ENCODE measurements around the gene SIPA1L3. TPM values are rescaled to one million over a fixed set of nuclear protein-coding genes. Genes with fewer than 3 reads are reported as not detected.

The SIPA1L3 gene
- total RNA-seq, 2 donors from 2014 or later, result 19.5 to 21.4 TPM

DNA sequence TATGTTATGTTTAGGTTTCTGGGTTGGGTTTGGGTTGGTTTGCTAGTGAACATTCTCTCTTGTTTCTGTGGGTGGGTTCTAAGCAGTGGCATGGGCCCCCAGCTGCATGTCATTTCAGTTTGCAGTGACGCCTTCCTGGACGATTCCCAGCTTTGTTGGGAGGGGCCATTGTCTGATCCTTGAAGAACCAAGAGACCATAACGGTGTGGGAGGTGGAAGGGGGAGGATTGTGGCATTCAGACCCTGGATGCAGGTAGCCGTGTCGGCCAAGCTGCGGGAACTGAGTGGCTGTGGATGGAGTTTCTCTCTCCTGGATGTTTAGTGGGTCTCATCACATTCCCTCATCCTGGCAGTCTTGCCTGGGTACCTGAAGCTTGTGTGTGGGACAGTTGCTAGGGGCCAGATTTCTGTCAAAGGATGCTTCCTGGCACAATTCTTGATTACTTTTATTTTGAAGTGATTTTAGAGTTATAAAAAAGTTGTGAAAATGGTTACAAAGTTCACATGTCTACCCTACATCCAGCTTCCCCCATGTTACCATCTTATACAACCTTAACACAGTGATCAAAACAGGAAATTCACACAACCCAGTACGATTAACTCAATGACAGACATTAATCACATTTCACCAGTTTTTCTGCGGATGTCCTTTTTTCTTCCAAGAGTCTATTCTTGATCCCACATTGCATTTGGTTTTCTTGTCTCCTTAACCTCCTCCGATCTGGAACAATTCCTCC lies 123.8 kb downstream of the SIPA1L3 start:
- no peak overlapping the region for H3K27ac Mint-ChIP-seq
- H3K9me3 Mint-ChIP-seq, result no peaks in the 10 kb centered on the region
- ATAC-seq (replicated peaks), result no peak
- H3K4me1 Mint-ChIP-seq, result peaks cover 3% of the 10 kb centered on the region
- H3K27me3 Mint-ChIP-seq, result no peaks in the 10 kb centered on the region
- H3K4me3 Mint-ChIP-seq, result no peak overlapping the region
- peaks cover 14% of the 10 kb centered on the region for H3K36me3 Mint-ChIP-seq (ENCODE audit: low read depth)

DNA sequence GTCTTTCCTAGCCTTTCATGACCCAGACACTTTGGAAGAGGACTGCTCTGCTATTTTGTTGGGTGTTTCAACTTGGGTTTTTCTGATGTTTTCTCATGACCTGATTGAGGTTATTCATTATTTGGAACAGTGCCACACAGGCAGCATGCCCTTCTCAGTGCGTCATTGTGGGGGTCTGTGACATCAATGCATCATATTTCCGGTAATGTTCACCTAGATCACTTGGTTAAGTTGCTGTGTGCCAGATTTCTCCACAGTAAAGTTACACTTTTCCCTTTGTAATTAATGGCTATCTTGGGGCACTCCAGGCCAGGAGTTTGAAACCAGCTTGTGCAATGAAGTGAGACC lies 124.4 kb downstream of the SIPA1L3 start:
- H3K27ac Mint-ChIP-seq, result no peak overlapping the region
- H3K36me3 Mint-ChIP-seq (ENCODE audit: low read depth), result peaks cover 14% of the 10 kb centered on the region
- no peak for ATAC-seq (replicated peaks)
- H3K9me3 Mint-ChIP-seq, result no peaks in the 10 kb centered on the region
- no peak overlapping the region for H3K4me3 Mint-ChIP-seq
- peaks cover 3% of the 10 kb centered on the region for H3K4me1 Mint-ChIP-seq
- no peaks in the 10 kb centered on the region for H3K27me3 Mint-ChIP-seq

DNA sequence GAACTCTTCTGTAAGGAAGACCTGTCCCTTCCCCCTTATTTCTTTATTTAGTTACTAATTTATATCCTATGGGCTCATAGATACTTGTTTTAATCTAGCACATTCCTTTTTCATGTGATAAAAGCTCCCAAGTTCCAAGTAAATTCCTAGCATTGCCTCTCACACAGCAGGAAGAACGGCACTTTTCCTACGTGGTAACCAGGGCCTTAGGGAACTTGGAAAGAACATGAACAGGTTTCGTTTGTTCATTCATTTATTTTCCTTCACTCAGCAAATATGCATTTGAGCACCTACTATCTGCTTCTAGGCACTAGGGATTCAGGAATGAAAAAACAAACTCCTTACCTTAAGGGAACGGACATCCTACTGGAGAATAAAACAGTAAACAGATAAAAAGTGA lies 125.1 kb downstream of the SIPA1L3 start:
- H3K4me1 Mint-ChIP-seq, result peaks cover 3% of the 10 kb centered on the region
- no peak overlapping the region for H3K4me3 Mint-ChIP-seq
- H3K27ac Mint-ChIP-seq, result no peak overlapping the region

DNA sequence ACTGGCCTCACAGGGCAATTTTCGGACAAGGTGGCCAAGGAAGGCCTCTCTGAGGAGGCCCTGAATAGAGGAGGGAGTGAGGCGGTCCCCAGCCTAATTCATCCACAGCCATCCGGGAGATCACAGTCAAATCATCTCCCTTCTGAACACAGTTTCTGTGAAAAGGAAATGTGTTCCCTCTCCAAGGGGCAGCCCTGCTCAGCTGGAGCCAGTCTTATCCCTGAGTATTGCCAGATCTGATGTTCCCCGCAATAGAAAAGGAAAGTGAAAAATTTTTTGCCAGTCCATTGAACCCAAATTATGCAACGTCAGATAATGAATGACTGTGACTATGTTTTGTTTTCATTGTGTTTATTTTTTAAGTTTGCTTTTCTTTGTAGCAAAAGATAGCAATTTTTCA lies 125.9 kb downstream of the SIPA1L3 start:
- Mint-ChIP-seq H3K36me3 (ENCODE audit: low read depth) (peaks cover 14% of the 10 kb centered on the region), H3K4me1 (peaks cover 3% of the 10 kb centered on the region)
- ATAC-seq (replicated peaks), result no peak

More for the DNA sequence above, 125.1 kb downstream of the SIPA1L3 start:
- Mint-ChIP-seq H3K9me3 (no peaks in the 10 kb centered on the region), H3K27me3 (no peaks in the 10 kb centered on the region), H3K36me3 (ENCODE audit: low read depth) (peaks cover 14% of the 10 kb centered on the region)
- ATAC-seq (replicated peaks), result no peak

DNA sequence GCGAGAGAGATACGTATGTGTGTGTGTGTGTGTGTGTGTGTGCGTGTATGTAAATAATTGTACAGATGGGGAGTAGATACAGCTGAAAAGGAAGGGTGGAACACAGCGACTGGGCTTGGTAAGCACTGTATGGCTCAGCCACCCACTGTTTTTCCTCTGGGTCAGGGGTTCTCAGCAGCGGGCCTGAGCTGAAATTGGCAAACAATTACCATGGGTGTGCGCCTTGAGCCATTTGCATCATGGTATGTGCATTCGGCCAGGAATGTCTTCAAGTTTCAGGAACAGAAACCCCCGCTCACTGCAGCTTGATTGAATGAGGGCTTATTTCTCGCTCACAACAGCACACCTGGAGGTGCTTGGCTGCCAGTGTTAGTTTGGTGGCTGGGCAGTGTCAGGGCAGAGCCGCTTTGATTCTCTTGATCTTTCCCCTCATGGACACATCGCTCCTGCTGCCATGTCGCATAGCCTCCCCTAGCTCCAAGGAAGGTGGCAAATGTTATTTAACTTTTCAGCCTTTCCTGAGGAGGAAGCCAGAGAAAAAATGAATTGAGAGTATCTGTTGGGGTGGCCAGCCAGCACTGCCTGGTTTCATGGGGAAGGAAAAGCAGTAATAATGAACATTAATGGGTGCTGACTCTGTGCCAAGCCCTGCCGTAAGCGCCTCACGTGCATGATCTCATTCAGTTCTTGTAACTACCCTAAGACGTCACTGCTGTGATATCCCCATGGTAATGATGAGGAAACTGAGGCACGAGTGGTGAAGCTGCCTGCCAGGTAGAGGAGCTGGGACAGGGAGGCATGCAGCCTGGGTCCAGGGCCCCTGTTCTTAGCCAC lies 126.9 kb downstream of the SIPA1L3 start:
- no peak for ATAC-seq (replicated peaks)
- H3K27ac Mint-ChIP-seq, result peak overlapping the region; percentile 32
- peaks cover 3% of the 10 kb centered on the region for H3K4me1 Mint-ChIP-seq
- no peak overlapping the region for H3K4me3 Mint-ChIP-seq
- peaks cover 14% of the 10 kb centered on the region for H3K36me3 Mint-ChIP-seq (ENCODE audit: low read depth)
- no peaks in the 10 kb centered on the region for H3K27me3 Mint-ChIP-seq
- no peaks in the 10 kb centered on the region for H3K9me3 Mint-ChIP-seq

More for the DNA sequence above, 125.9 kb downstream of the SIPA1L3 start:
- no peak overlapping the region for H3K4me3 Mint-ChIP-seq
- no peaks in the 10 kb centered on the region for H3K27me3 Mint-ChIP-seq
- H3K9me3 Mint-ChIP-seq, result no peaks in the 10 kb centered on the region
- no peak overlapping the region for H3K27ac Mint-ChIP-seq

DNA sequence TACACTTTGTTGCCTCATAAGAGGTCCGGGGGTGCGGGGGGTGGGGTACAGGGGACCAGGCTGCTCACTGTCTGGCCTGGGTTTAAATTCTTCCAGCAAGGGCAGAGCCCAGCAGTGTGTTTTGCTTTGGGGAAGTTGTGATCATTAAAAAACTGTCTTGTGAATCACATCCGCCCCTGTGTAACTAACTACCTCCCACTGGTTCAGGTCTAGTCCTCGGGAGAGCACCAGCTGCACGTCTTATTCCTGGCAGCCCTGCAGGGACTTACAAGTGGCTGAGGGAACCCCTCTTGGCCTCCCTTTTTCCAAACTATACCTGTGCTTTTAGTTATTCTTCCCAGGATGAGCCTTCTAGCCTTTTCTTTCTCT lies 127.5 kb downstream of the SIPA1L3 start:
- ATAC-seq (replicated peaks), result peak; percentile 31
- Mint-ChIP-seq H3K9me3 (no peaks in the 10 kb centered on the region), H3K27ac (no peak overlapping the region)

DNA sequence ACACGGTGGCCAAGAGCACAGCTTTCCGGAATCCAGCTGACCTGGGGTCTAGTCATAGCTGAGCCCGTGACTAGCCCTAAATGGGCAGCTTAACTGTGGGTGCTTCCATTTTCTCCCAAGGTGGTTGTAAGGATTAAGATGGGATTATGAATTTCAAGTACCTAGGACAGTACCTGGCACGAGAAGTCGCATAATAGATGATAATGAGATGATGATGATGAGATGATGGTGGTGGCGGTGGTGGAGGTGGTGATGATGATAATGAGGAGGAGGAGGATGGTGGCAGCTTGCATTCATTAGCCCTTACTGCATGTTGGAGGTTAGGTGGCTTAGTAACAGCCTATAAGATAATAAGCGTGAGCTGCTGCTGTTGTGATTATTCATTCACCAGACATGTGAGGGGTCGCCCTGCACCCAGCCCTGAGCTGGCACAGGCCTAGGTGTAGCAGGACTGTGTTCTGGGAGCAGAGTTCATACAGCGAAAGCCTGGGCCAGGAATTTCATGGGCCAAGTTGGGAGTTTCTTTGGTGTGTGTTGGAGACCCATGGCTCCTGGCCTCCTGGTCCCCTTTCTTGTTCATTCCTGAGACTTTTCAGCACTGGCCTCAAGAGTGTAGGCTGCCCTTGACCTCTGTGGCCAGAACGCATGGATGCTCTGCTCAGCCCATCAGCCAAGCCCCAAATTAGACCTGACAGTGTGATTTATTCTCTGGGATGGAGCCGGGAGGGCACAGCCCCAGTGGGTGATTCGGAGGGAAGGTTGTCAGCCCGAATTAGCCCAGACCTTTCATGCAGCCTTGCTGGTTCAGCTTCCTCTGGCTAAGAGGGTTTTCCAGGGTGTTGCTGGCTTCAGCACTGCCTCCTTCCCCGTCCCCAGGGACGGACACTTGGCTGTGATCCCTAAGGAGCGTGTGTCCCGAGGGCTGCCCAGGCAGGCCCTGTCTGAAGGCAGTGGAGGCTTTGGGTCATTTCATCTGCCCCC lies 128.8 kb downstream of the SIPA1L3 start:
- no peaks in the 10 kb centered on the region for H3K9me3 Mint-ChIP-seq
- H3K4me1 Mint-ChIP-seq, result peaks cover 11% of the 10 kb centered on the region
- peak overlapping the region; percentile 51 for H3K27ac Mint-ChIP-seq
- H3K27me3 Mint-ChIP-seq, result no peaks in the 10 kb centered on the region
- peaks cover 5% of the 10 kb centered on the region for H3K36me3 Mint-ChIP-seq (ENCODE audit: low read depth)
- ATAC-seq (replicated peaks), result no peak
- no peak overlapping the region for H3K4me3 Mint-ChIP-seq

More for the DNA sequence above, 127.5 kb downstream of the SIPA1L3 start:
- H3K4me3 Mint-ChIP-seq, result no peak overlapping the region
- H3K27me3 Mint-ChIP-seq, result no peaks in the 10 kb centered on the region
- H3K36me3 Mint-ChIP-seq (ENCODE audit: low read depth), result peaks cover 14% of the 10 kb centered on the region
- peaks cover 3% of the 10 kb centered on the region for H3K4me1 Mint-ChIP-seq

DNA sequence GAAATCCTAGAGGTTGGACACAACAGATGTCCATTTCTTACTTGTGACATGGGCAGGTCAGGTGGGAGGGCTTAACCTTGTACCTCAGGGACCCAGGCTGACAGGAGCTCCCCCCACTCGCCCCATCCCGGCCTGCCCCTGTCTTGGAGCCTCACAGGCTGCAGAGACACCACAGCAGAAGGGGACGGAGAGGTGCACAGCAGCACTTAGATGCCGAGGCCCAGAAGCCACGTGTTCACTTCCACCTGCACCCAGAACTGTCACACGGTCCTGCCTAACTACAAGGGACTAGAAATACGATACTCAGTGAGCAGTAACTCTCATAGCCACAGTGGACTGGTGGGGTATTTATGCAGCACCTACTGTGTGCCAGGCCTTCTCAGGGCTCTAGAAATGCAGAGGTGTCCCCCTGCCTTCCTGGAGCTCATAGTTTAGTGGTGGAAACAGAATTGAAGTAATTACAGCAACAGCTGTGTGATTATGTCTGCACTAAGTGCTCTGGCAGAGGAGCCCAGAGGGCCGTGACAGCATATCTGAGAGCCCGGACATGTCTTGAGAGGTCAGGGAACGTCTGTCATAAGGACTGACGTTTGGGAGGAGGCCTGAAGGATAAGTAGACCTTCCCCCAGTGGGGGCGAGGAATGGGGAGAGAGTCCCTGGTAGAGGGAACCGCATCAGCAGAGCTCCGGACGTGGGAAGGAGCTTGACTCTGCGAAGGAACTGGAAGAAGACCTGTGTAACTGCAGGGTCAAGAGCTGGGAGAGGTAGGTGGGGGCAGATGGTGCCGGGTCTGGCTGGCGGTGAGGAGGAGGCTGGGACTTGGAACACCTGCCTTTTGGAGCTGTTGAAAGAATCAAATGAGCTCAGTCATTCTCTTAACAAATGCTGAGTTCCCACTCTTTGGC lies 130.0 kb downstream of the SIPA1L3 start:
- no peaks in the 10 kb centered on the region for H3K9me3 Mint-ChIP-seq
- H3K27me3 Mint-ChIP-seq, result no peaks in the 10 kb centered on the region
- no peaks in the 10 kb centered on the region for H3K36me3 Mint-ChIP-seq (ENCODE audit: low read depth)
- H3K27ac Mint-ChIP-seq, result peak overlapping the region; percentile 63
- peaks cover 7% of the 10 kb centered on the region for H3K4me1 Mint-ChIP-seq
- no peak overlapping the region for H3K4me3 Mint-ChIP-seq
- no peak for ATAC-seq (replicated peaks)

DNA sequence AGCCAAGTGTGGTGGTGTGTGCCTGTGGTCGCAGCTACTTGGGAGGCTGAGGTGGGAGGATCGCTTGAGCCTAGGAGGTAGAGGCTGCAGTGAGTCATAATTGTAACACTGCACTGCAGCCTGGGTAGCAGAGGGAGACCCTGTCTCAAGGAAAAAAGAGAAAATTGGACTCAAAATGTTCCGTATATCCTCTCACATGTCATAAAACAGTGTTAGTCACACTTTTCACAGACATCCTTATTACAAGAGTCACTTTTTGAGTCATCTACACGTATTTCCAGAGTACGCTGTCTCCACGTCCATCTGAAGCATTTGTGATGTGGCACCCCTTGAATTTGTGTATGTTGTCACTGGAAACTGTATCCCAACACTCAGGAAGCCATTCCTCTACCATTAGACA lies 133.0 kb downstream of the SIPA1L3 start:
- Mint-ChIP-seq H3K4me1 (peaks cover 13% of the 10 kb centered on the region), H3K9me3 (no peaks in the 10 kb centered on the region), H3K27ac (peak overlapping the region; percentile 44), H3K36me3 (ENCODE audit: low read depth) (no peaks in the 10 kb centered on the region), H3K27me3 (no peaks in the 10 kb centered on the region), H3K4me3 (no peak overlapping the region)
- ATAC-seq (replicated peaks), result peak; percentile 96

DNA sequence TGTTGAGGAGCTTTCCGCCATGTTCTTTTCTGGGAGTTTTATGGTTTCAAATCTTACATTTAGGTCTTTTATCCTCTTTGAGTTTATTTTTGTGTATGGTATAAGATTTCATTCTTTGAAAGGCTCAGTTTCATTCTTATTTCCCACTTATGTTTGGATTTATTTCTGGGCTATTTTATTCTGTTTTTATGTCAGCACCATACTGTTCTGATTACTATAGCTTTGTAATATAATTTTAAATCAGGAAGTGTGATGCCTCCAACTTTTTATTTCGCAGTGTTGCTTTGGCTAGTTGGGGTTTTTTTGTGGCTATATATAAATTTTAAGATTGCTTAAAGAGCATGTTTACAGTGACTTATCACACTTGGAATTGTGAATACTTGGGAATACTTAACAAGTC lies 135.1 kb downstream of the SIPA1L3 start:
- Mint-ChIP-seq H3K36me3 (ENCODE audit: low read depth) (no peaks in the 10 kb centered on the region), H3K27ac (no peak overlapping the region), H3K27me3 (no peaks in the 10 kb centered on the region), H3K9me3 (no peaks in the 10 kb centered on the region), H3K4me1 (peaks cover 19% of the 10 kb centered on the region), H3K4me3 (no peak overlapping the region)
- no peak for ATAC-seq (replicated peaks)

DNA sequence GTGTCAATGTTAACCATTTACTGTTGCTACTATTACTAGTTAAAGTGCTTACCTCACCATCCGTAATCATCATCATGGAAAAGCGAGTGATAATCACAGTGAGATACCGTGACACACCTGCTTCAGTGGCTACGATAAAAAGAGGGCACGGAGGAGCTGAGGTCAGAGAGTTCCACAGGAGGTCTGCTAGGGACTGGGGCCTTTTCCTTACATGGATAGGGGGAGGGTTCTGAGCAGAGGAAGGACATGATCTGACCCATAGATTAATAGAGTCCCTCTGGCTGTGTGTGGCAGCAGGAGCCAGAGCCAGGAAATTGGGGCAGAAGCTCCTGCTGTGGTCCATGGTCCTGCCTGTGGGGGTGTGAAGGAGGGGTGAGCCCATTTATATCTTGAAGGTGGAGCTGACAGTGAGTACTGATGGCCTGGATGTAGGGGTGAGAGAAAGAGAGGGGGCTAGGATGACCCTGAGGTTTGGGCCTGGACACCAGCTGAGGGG lies 136.7 kb downstream of the SIPA1L3 start:
- no peak for ATAC-seq (replicated peaks)
- Mint-ChIP-seq H3K36me3 (ENCODE audit: low read depth) (no peaks in the 10 kb centered on the region), H3K9me3 (no peaks in the 10 kb centered on the region), H3K4me1 (peaks cover 27% of the 10 kb centered on the region), H3K27ac (peak overlapping the region; percentile 94), H3K4me3 (no peak overlapping the region), H3K27me3 (no peaks in the 10 kb centered on the region)

DNA sequence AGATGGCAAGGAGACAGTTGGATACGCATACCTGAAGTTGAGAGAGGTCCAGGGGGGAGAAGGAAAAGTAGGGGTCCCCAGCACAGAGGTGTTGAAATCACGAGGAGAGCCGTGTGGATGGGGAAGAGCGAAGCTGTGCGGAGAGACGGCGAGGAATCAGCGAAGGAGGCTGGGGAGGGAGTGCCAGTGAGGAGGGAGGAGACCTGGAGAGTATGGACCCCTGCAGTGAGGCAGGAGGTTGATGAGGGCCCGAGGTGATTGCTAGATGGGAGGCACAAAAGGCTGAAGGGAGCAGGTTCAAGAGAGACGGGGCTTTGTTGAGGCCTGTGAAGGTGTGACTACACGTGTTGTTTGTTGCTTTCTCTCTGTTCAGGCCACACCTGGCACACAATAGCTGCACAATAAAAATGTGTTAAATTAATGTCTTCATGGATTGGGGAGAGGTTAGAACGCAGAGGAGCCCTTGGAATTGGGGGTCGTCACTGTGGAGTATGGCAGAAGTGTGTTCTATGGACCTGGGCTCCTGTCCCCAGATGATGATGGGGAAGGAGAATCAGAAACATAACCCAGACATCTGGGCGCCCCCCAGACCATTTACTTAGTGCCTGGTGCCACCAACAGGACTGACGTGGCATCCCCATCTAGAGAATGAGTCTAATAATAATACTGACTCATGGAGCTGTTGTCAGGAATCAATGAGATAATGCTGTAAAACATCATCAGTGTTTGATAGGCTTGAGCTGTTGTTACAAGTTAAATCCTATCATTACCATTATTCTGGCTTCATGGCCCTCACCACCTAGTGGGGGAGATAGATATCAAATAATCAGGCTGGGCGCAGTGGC lies 137.5 kb downstream of the SIPA1L3 start:
- Mint-ChIP-seq H3K4me3 (no peak overlapping the region), H3K36me3 (ENCODE audit: low read depth) (no peaks in the 10 kb centered on the region), H3K27ac (peak overlapping the region; percentile 94), H3K4me1 (peaks cover 31% of the 10 kb centered on the region), H3K27me3 (no peaks in the 10 kb centered on the region), H3K9me3 (no peaks in the 10 kb centered on the region)
- ATAC-seq (replicated peaks), result no peak

Measured in activated T-helper 17 cell treated with anti-CD3 and anti-CD28 coated beads, Interleukin-2, amount 50 U/mL, for 72 hours (primary cell).